Skeletal muscle tissue (tissue), 4 donors: ENCODE results near the gene HMCN1. TPM values are rescaled to one million over a fixed set of nuclear protein-coding genes. Genes with fewer than 3 reads are reported as not detected.

ENCODE experiments used
- H3K27ac ChIP-seq: one replicate; pipeline ENCODE4 v1.7.0; 2013; ENCODE audit warnings: mild to moderate bottlenecking, low read depth, low read length, inconsistent platforms
- H3K27me3 ChIP-seq, 3 donors: one replicate each; pipeline ENCODE4 v1.7.0; 2013; ENCODE audit warnings: low read length in 3 of 3; ENCODE audit not compliant: control insufficient read depth in 3 of 3, insufficient read depth in 3 of 3
- H3K36me3 ChIP-seq, 3 donors: one replicate each; pipeline ENCODE4 v1.7.0; 2013; ENCODE audit warnings: low read length in 3 of 3; ENCODE audit not compliant: control insufficient read depth in 3 of 3, insufficient read depth in 3 of 3
- H3K4me1 ChIP-seq, 3 donors: one replicate each; pipeline ENCODE4 v1.7.0; 2013; ENCODE audit warnings: low read length in 3 of 3, mild to moderate bottlenecking in 3 of 3; ENCODE audit not compliant: control insufficient read depth in 3 of 3, insufficient read depth in 3 of 3
- H3K4me3 ChIP-seq, 3 donors: one replicate each; pipeline ENCODE4 v1.7.0; 2013; ENCODE audit warnings: low read length in 3 of 3
- H3K9ac ChIP-seq, 3 donors: one replicate each; pipeline ENCODE4 v1.7.0; 2013; ENCODE audit warnings: low read length in 3 of 3, mild to moderate bottlenecking in 3 of 3, moderate library complexity in 2 of 3, low read depth in 1 of 3
- H3K9me3 ChIP-seq, 3 donors: one replicate each; pipeline ENCODE4 v1.7.0; 2013; ENCODE audit warnings: low read length in 3 of 3; ENCODE audit not compliant: control insufficient read depth in 3 of 3
- total RNA-seq: library from RNA; depleted of rRNA; stranded (reverse); fragments of >200 nt; gene quantifications from one replicate; pipeline ENCODE4 v1.2.3, GENCODE V29; 2014
- donor health status: Osteomylitis.

HMCN1 gene
- total RNA-seq, 1 donor from 2014 or later = 16.7 TPM

DNA sequence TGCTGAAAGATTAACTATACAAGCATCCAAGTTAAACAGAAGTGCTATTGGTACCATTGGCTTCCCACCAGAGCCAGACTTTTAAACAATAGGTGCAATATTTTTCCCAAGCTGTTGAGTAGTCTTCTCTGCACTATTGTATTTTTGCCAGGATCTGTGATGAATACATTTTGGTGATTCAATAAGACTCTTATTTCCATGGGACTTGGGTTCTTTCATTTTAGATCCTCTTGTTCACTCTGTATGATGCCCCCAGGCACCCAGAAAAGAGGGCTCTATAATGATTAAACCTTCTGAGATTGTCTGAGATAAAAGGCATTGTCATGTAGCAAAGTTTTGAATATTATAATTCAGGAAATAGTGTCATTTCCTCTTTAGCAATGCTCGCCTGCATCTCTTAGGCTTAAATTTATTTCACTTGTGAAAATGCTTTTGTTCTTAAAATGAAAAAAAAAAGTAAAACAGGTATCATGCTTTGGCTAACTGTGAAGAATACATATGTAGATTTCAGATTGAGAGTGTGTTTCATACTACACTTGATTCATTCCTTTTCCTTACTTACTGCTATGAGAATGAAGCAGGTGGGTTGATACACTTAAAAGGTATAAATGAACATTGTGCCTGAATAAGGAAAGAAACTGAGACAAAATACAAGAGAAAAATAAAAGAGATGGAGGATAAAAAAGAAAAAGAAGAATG, 275.0 kb downstream of the HMCN1 start:
- Histone ChIP-seq H3K9ac (no peak overlapping the region), H3K36me3 (peaks cover 0 to 2% (median 0%) of the 10 kb centered on the region in 3 donors), H3K4me3 (no peak overlapping the region), H3K27me3 (no peaks in the 10 kb centered on the region), H3K4me1 (no peaks in the 10 kb centered on the region), H3K9me3 (no peaks in the 10 kb centered on the region), H3K27ac (no peak overlapping the region)

- Histone ChIP-seq H3K9me3 (no peaks in the 10 kb centered on the region), H3K4me1 (no peaks in the 10 kb centered on the region), H3K4me3 (no peak overlapping the region), H3K9ac (no peak overlapping the region), H3K36me3 (peaks cover 0 to 8% (median 0%) of the 10 kb centered on the region in 3 donors), H3K27me3 (no peaks in the 10 kb centered on the region), H3K27ac (no peak overlapping the region)
Measured at GRCh38 chr1:186014370-186015037, 280.3 kb downstream of the HMCN1 start.

- Histone ChIP-seq H3K9ac (no peak overlapping the region), H3K9me3 (no peaks in the 10 kb centered on the region), H3K27ac (no peak overlapping the region), H3K27me3 (no peaks in the 10 kb centered on the region), H3K36me3 (peaks cover 0 to 8% (median 0%) of the 10 kb centered on the region in 3 donors), H3K4me3 (no peak overlapping the region), H3K4me1 (no peaks in the 10 kb centered on the region)
Measured at GRCh38 chr1:186016856-186017255, 282.7 kb downstream of the HMCN1 start.

GRCh38 chr1:186022184-186022583, 288.0 kb downstream of the HMCN1 start:
- Histone ChIP-seq H3K27me3 (no peaks in the 10 kb centered on the region), H3K27ac (no peak overlapping the region), H3K9me3 (no peaks in the 10 kb centered on the region), H3K36me3 (peaks cover 0 to 2% (median 0%) of the 10 kb centered on the region in 3 donors), H3K9ac (no peak overlapping the region), H3K4me1 (no peaks in the 10 kb centered on the region), H3K4me3 (no peak overlapping the region)

DNA sequence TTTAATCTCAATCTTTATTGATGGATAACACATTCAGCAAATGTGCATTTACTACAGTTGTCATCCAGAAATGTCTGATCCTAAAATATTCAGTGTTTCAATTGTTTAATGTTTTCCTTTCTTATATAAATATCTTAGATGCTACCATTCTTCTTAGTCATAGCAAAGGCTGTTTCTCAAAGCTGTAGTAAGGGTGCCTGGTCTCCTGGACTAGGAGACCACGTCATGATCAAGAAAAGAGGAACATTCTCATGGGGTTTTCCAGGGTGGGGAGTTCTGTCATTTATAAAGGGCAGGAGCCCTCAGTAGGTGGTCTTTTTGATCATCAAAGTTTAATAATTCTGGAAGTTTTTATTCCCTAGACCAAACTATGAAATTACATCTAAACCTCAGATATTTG, 292.8 kb downstream of the HMCN1 start:
- Histone ChIP-seq H3K9me3 (peaks cover 0 to 4% (median 0%) of the 10 kb centered on the region in 3 donors), H3K27ac (no peak overlapping the region), H3K4me3 (no peak overlapping the region), H3K36me3 (no peaks in the 10 kb centered on the region), H3K9ac (no peak overlapping the region), H3K4me1 (no peaks in the 10 kb centered on the region), H3K27me3 (no peaks in the 10 kb centered on the region)

DNA sequence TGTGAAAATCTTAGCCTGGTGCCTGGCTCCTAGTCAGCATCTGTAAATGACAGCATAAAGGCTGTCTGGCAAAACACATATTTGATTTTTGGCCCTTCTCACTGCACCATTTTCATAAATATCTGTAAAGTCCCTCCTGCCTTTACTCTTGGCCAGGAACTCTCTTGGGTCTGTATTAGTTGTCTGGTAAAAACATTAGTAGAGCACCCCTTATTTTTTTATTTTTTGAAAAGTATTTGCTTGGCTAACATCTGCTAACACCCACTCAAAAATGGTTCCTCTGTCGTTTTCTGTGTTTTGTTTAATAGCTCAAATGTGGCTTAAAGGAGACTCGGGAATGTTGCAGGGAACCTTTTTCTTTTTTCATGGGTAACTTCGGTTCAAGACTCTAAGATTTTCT, 293.4 kb downstream of the HMCN1 start:
- Histone ChIP-seq H3K27me3 (no peaks in the 10 kb centered on the region), H3K9me3 (peaks cover 0 to 4% (median 0%) of the 10 kb centered on the region in 3 donors), H3K36me3 (no peaks in the 10 kb centered on the region), H3K4me3 (no peak overlapping the region), H3K9ac (no peak overlapping the region), H3K27ac (no peak overlapping the region), H3K4me1 (no peaks in the 10 kb centered on the region)

- H3K36me3 ChIP-seq = no peaks in the 10 kb centered on the region
- H3K27ac ChIP-seq = no peak overlapping the region
- H3K9me3 ChIP-seq = peaks cover 0 to 4% (median 0%) of the 10 kb centered on the region in 3 donors
- H3K4me3 ChIP-seq = no peak overlapping the region
- no peak overlapping the region for H3K9ac ChIP-seq
- no peaks in the 10 kb centered on the region for H3K4me1 ChIP-seq
- no peaks in the 10 kb centered on the region for H3K27me3 ChIP-seq
Measured at GRCh38 chr1:186030453-186030852, 296.3 kb downstream of the HMCN1 start.

DNA sequence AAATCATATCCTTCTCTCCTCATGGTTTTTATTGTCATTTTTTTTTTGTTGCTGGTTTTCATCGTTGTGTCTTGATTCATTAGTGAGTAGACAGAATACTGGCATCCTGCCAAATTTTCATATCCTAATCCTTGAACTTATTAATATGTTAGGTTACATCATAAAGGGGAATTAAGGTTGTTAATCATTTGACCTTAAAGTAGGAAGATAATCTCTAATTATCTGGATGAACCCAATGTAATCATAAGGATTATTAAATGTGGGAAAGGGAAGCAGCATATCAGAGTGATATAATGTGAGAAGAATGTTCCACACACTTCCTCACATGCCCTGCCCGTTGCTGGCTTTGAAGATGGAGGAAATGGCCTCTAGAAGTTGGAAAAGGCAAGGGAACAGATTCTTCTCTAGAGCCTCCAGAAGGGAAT, 299.7 kb downstream of the HMCN1 start:
- Histone ChIP-seq H3K4me3 (no peak overlapping the region), H3K9me3 (peaks cover 0 to 4% (median 0%) of the 10 kb centered on the region in 3 donors), H3K36me3 (no peaks in the 10 kb centered on the region), H3K9ac (no peak overlapping the region), H3K4me1 (no peaks in the 10 kb centered on the region), H3K27me3 (no peaks in the 10 kb centered on the region), H3K27ac (no peak overlapping the region)

GRCh38 chr1:186042230-186042629, 308.0 kb downstream of the HMCN1 start:
- Histone ChIP-seq H3K9ac (no peak overlapping the region), H3K36me3 (peaks cover 0 to 7% (median 0%) of the 10 kb centered on the region in 3 donors), H3K4me3 (no peak overlapping the region), H3K27me3 (no peaks in the 10 kb centered on the region), H3K27ac (no peak overlapping the region), H3K4me1 (no peaks in the 10 kb centered on the region), H3K9me3 (no peaks in the 10 kb centered on the region)

DNA sequence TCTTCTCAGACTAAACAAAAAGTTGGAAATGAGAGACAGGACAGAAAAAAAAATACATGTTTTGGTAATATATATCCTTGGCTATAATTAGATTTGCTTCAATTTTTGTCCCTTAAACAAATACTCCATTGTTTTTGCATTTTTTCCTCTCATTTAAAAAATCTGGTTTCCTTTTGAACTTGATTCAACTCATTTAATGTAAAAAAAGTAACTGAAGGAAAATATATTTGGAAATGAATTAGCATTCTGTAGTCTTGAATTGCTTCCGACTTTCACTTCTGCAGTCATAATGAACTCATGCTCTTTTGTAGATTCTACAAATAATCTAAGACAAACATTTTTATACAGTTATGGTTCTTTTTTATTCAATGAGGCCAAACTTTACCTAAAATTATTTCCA, 309.1 kb downstream of the HMCN1 start:
- H3K27me3 ChIP-seq = no peaks in the 10 kb centered on the region
- H3K9me3 ChIP-seq = no peaks in the 10 kb centered on the region
- H3K27ac ChIP-seq = no peak overlapping the region
- no peaks in the 10 kb centered on the region for H3K4me1 ChIP-seq
- H3K4me3 ChIP-seq = no peak overlapping the region
- H3K9ac ChIP-seq = no peak overlapping the region
- peaks cover 0 to 7% (median 0%) of the 10 kb centered on the region in 3 donors for H3K36me3 ChIP-seq
